Ishikawa (cell line): ENCODE measurements around the gene ZNF423.

ENCODE experiments used
- CEBPB ChIP-seq: IDR thresholded peaks from 2 replicates; pipeline ENCODE4 v1.6.1; 2012
- CREB1 ChIP-seq: IDR thresholded peaks from 2 replicates; pipeline ENCODE4 v1.6.1; 2012; ENCODE audit warnings: low read depth
- EGR1 ChIP-seq: IDR thresholded peaks from 2 replicates; pipeline ENCODE4 v1.6.1; 2012
- EP300 ChIP-seq: IDR thresholded peaks from 2 replicates; pipeline ENCODE4 v1.6.1; 2012; ENCODE audit warnings: borderline replicate concordance
- FOXM1 ChIP-seq: IDR thresholded peaks from 2 replicates; pipeline ENCODE4 v1.6.1; 2012; ENCODE audit warnings: low read depth, borderline replicate concordance
- MAX ChIP-seq: IDR thresholded peaks from 2 replicates; pipeline ENCODE4 v1.6.1; 2012
- NFIC ChIP-seq: IDR thresholded peaks from 2 replicates; pipeline ENCODE4 v1.6.1; 2012
- RAD21 ChIP-seq: IDR thresholded peaks from 2 replicates; pipeline ENCODE4 v1.6.1; 2012; ENCODE audit warnings: low read depth
- REST ChIP-seq: IDR thresholded peaks from 2 replicates; pipeline ENCODE4 v1.6.1; 2012; ENCODE audit warnings: low read depth, mild to moderate bottlenecking
- TAF1 ChIP-seq: IDR thresholded peaks from 2 replicates; pipeline ENCODE4 v1.6.1; 2012; ENCODE audit warnings: low read depth, mild to moderate bottlenecking
- TCF12 ChIP-seq: IDR thresholded peaks from 2 replicates; pipeline ENCODE4 v1.6.1; 2012; ENCODE audit warnings: low read depth
- TEAD4 ChIP-seq: IDR thresholded peaks from 2 replicates; pipeline ENCODE4 v1.6.1; 2012
- USF1 ChIP-seq: IDR thresholded peaks from 2 replicates; pipeline ENCODE4 v1.6.1; 2012
- YY1 ChIP-seq: IDR thresholded peaks from 2 replicates; pipeline ENCODE4 v1.6.1; 2012; ENCODE audit warnings: low read depth
- ZBTB7A ChIP-seq: IDR thresholded peaks from 2 replicates; pipeline ENCODE4 v1.6.1; 2012; ENCODE audit warnings: low read depth

Gene ZNF423

GRCh38 chr16:49615576-49615975, 240.3 kb downstream of the ZNF423 start:
- no peak for TF ChIP-seq CREB1
- no peak for TF ChIP-seq TEAD4
- no peak for TF ChIP-seq FOXM1
- no peak for TF ChIP-seq RAD21
- no peak for TF ChIP-seq EGR1
- TF ChIP-seq TAF1 = no peak
- no peak for TF ChIP-seq ZBTB7A
- no peak for TF ChIP-seq MAX
- TF ChIP-seq NFIC = no peak
- TF ChIP-seq CEBPB = no peak
- TF ChIP-seq EP300 = no peak
- TF ChIP-seq USF1 = no peak
- TF ChIP-seq REST = no peak
- TF ChIP-seq YY1 = no peak
- TF ChIP-seq TCF12 = no peak

GRCh38 chr16:49610983-49611382, 244.9 kb downstream of the ZNF423 start:
- TF ChIP-seq ZBTB7A (no peak), YY1 (no peak), CREB1 (no peak), TEAD4 (no peak)

- TF ChIP-seq YY1 (no peak), RAD21 (peak; percentile 61)
These were observed 247.1 kb downstream of the ZNF423 start for GRCh38 chr16:49608779-49609178.

GRCh38 chr16:49608098-49608497, 247.8 kb downstream of the ZNF423 start:
- TF ChIP-seq TAF1 (no peak), RAD21 (0 out of 2 replicates have a peak, but pooled peaks have one; percentile 1)

GRCh38 chr16:49605536-49606254, 250.2 kb downstream of the ZNF423 start:
- TF ChIP-seq REST = no peak

- no peak for TF ChIP-seq FOXM1
- TF ChIP-seq NFIC = no peak
- no peak for TF ChIP-seq CEBPB
- TF ChIP-seq TCF12 = no peak
- TF ChIP-seq REST = no peak
- TF ChIP-seq TAF1 = no peak
- TF ChIP-seq MAX = no peak
- TF ChIP-seq EP300 = no peak
- no peak for TF ChIP-seq CREB1
- TF ChIP-seq EGR1 = no peak
- no peak for TF ChIP-seq RAD21
These were observed 251.3 kb downstream of the ZNF423 start for GRCh38 chr16:49604602-49605001.
